Spleen (tissue), 11 donors: ENCODE results near the gene PTPRT. TPM values are rescaled to one million over a fixed set of nuclear protein-coding genes. Genes with fewer than 3 reads are reported as not detected.

Source experiments
- DNase-seq: peaks from one replicate; pipeline ENCODE4 v3.0.0-alpha.2; 2020
- H3K27ac ChIP-seq, 8 donors: fragments of 200-600 bp; sonication (generic) in 7 of 8; 1 replicate in 4 of 8; 2 replicates in 4 of 8; pipeline versions ENCODE4 v1.5.0 to v1.8.0; 2016 to 2021; ENCODE audit warnings: inconsistent platforms in 4 of 8, mild to moderate bottlenecking in 4 of 8, moderate library complexity in 1 of 8
- H3K27me3 ChIP-seq, 7 donors: fragments of 200-600 bp; sonication (generic) in 6 of 7; replicated peaks in 1 of 7; 1 replicate in 4 of 7; 2 replicates in 3 of 7; pipeline versions ENCODE4 v1.5.0 to v1.8.0; 2016 to 2021; ENCODE audit warnings: inconsistent platforms in 3 of 7, mild to moderate bottlenecking in 1 of 7
- H3K36me3 ChIP-seq, 6 donors: fragments of 200-600 bp; sonication (generic) in 5 of 6; 1 replicate in 4 of 6; 2 replicates in 2 of 6; pipeline versions ENCODE4 v1.5.0 to v1.8.0; 2016 to 2021; ENCODE audit warnings: inconsistent platforms in 2 of 6
- H3K4me1 ChIP-seq, 6 donors: fragments of 200-600 bp; sonication (generic) in 5 of 6; 1 replicate in 3 of 6; 2 replicates in 3 of 6; pipeline versions ENCODE4 v1.5.0 to v1.8.0; 2016 to 2021; ENCODE audit warnings: inconsistent platforms in 3 of 6
- H3K4me3 ChIP-seq, 8 donors: fragments of 200-600 bp; sonication (generic) in 7 of 8; 1 replicate in 4 of 8; 2 replicates in 4 of 8; pipeline versions ENCODE4 v1.5.0 to v1.8.0; 2016 to 2021; ENCODE audit warnings: inconsistent platforms in 4 of 8, mild to moderate bottlenecking in 4 of 8, moderate library complexity in 2 of 8
- H3K9me3 ChIP-seq, 8 donors: fragments of 200-600 bp; sonication (generic) in 7 of 8; 1 replicate in 4 of 8; 2 replicates in 4 of 8; pipeline versions ENCODE4 v1.5.0 to v1.8.0; 2016 to 2021; ENCODE audit warnings: inconsistent platforms in 4 of 8
- POLR2A ChIP-seq, 3 donors: fragments of 450-650 bp; IDR thresholded peaks; one replicate each; pipeline ENCODE4 v1.5.1; 2017; ENCODE audit warnings: antibody characterized with exemption in 3 of 3, mild to moderate bottlenecking in 1 of 3
- POLR2AphosphoS5 ChIP-seq, 3 donors: sonication (generic); formaldehyde crosslinking; IDR thresholded peaks; one replicate each; pipeline ENCODE4 v1.5.1; 2017; ENCODE audit warnings: antibody characterized with exemption in 3 of 3
- WGBS, 5 donors: extraction: QIAGEN DNeasy Blood & Tissue Kit in 3 of 5; methylation state at CpG; one replicate each; pipeline versions ENCODE4 v1.1.5 to v1.1.7; 2013 to 2018; 5-methylcytosine and 5-hydroxymethylcytosine counted together
- intact Hi-C: fragments of 100-400 bp; cut with DNase I; formaldehyde crosslinking; loops from one replicate; pipeline ENCODE4 v1.15.0; 2023; ENCODE audit warnings: low total_unique reads
- polyA plus RNA-seq, 3 donors: library from polyadenylated mRNA; stranded (reverse); fragments of 200-250 nt; gene quantifications; one replicate each; pipeline ENCODE4 v1.2.1, GENCODE V29; 2013
- total RNA-seq, 7 donors: library from RNA; depleted of rRNA in 3 of 7; stranded (reverse); fragments of >200 nt in 3 of 7; fragmentation: NEBNext Ultra II Directional in 4 of 7; extraction: Animal tissue kit (Norgen Biotek cat#: 25700) in 4 of 7; gene quantifications; one replicate each; pipeline versions ENCODE4 v1.1.0 to v1.2.1, GENCODE V29; 2016 to 2021
- TF ChIP-seq, protein P1 (sequence below), 11 experiments: fragments of 200-600 bp in 7 of 11; fragments of 450-650 bp in 4 of 11; sonication (generic) in 4 of 11; IDR thresholded peaks in 8 of 11; conservative IDR thresholded peaks in 3 of 11; 1 replicate in 7 of 11; 2 replicates in 4 of 11; pipeline versions ENCODE4 v1.4.0 to v1.8.0; 2016 to 2021; ENCODE audit warnings: antibody characterized with exemption in 11 of 11, inconsistent platforms in 4 of 11, mild to moderate bottlenecking in 1 of 11
- donor health status: healthy with polysubstance abuse.
- donor health status: DM: no; HTN: no; CAD: no; lungs with moderate emphysema.
- donor health status: DM: no; HTN: no; CAD: no.
- donor health status: Bipolar disorder and iron deficiency.
- donor health status: healthy.
- donor health status: DM: no; HTN: no; CAD: no.
- donor health status: DM: yes; HTN: yes; CAD: no.

Gene PTPRT
- total and polyA plus RNA-seq, 10 donors, result 0.02 to 4.7 (median 1.2) TPM

DNA sequence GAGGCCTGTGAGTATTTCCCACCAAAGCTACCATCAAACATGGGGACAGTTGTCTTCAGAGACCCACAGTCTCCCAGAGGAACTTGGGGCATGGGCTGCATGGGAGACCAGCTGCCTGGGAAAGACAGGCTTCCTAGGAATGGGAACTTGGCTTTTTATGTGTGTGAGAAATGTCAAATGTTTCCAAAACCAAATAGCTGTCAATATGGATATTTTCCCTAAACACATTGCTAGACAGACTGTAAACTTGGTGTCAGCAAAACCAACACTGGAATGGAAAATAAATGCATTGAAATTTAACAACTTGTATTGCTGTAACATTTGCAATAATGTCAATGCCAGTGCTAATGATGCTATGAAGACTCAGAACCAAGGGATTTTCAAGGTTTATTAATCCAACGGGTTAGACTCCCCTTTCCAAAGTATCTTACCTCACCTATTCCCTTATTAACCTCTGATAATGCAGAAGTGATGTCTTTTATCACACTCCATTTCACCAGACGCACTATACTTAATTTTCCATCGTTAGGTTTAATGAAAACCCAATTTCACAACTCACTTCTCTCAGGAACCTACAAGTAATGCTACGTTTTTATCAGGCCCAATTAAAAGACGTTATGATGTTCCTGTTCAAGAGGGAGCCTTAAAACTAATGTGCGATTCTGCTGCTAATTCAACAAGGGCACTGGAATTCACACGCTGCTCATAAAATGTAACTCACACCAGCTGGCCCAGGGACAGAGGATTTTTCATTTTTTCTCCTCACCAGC, 1025.4 kb downstream of the PTPRT start:
- TF ChIP-seq, protein P1, sequence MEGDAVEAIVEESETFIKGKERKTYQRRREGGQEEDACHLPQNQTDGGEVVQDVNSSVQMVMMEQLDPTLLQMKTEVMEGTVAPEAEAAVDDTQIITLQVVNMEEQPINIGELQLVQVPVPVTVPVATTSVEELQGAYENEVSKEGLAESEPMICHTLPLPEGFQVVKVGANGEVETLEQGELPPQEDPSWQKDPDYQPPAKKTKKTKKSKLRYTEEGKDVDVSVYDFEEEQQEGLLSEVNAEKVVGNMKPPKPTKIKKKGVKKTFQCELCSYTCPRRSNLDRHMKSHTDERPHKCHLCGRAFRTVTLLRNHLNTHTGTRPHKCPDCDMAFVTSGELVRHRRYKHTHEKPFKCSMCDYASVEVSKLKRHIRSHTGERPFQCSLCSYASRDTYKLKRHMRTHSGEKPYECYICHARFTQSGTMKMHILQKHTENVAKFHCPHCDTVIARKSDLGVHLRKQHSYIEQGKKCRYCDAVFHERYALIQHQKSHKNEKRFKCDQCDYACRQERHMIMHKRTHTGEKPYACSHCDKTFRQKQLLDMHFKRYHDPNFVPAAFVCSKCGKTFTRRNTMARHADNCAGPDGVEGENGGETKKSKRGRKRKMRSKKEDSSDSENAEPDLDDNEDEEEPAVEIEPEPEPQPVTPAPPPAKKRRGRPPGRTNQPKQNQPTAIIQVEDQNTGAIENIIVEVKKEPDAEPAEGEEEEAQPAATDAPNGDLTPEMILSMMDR (IDR thresholded peaks at IDR 0.05 in 8 of 11, conservative IDR thresholded peaks at IDR 0.05 in 3 of 11), result no peak
- TF ChIP-seq POLR2AphosphoS5 (IDR thresholded peaks at IDR 0.05) (no peak), POLR2A (IDR thresholded peaks at IDR 0.05) (no peak)
- intact Hi-C loops, result no loop called here
- H3K9me3 ChIP-seq, result no peaks in the 10 kb centered on the region
- no peak for DNase-seq
- H3K36me3 ChIP-seq, result no peaks in the 10 kb centered on the region
- H3K27ac ChIP-seq, result no peak overlapping the region
- WGBS, 5 donors, result 68 to 79% (median 71%) methylated on average over 7 of the region's 7 CpGs
- no peaks in the 10 kb centered on the region for H3K27me3 ChIP-seq
- no peaks in the 10 kb centered on the region for H3K4me1 ChIP-seq
- no peak overlapping the region for H3K4me3 ChIP-seq

DNA sequence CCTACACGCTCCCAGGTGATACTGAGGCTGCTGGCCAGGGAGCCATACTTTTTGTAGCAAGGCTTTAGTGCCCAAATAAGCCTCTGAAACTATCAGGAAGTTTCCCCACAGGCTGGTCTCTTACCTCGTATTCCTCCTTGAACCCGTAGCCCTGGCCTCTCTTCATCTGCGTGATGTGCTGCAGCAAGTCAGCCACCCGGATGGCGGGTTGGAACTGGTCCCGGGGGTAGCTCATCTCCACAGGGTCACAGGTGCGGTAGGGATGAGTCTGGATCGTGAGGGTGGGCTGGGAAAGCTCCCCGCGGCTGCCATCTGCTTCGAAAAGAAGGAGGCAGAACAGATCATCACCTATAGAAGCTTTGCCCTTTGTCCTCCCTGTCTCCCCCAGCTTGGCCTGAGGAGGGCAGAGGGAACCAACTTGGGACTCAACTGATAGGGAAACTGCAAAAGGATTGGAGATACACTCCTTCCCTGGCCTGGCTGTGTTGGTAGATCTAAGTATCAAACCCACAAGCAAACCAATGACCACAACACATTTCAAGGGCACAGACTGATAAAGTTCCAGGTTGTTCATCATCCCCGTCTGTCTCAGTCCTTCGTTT, 1028.4 kb downstream of the PTPRT start:
- intact Hi-C loops, result no loop called here
- Histone ChIP-seq H3K27ac (no peak overlapping the region), H3K36me3 (no peaks in the 10 kb centered on the region), H3K27me3 (no peaks in the 10 kb centered on the region), H3K4me3 (no peak overlapping the region), H3K4me1 (no peaks in the 10 kb centered on the region), H3K9me3 (no peaks in the 10 kb centered on the region)
- no peak for TF ChIP-seq POLR2A (IDR thresholded peaks at IDR 0.05)
- TF ChIP-seq, protein P1 (IDR thresholded peaks at IDR 0.05 in 8 of 11, conservative IDR thresholded peaks at IDR 0.05 in 3 of 11), result no peak
- TF ChIP-seq POLR2AphosphoS5 (IDR thresholded peaks at IDR 0.05), result no peak
- no peak for DNase-seq
- 75 to 87% (median 81%) methylated on average over 14 of the region's 14 CpGs for WGBS, 5 donors

DNA sequence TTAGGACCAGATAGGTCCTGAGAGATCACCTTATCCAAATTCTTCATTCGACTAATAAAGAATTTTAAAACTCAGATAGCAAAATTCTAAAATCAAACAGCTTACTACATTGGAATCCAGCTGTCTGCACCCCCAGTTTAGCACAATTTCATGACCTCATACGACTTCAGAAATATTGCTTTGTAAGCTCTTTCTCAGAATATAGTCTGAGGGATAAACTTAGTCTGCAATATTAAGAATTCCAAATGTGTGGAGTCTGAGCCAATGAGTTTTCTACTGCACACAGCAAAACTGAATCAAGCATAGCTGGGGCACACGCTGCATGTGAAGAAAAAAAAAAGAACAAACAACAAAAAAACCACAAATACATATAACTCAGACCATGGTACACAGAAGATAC, 1029.9 kb downstream of the PTPRT start:
- Histone ChIP-seq H3K4me1 (no peaks in the 10 kb centered on the region), H3K4me3 (no peak overlapping the region), H3K9me3 (no peaks in the 10 kb centered on the region), H3K27me3 (no peaks in the 10 kb centered on the region), H3K27ac (no peak overlapping the region), H3K36me3 (no peaks in the 10 kb centered on the region)
- no peak for TF ChIP-seq POLR2A (IDR thresholded peaks at IDR 0.05)
- TF ChIP-seq, protein P1 (IDR thresholded peaks at IDR 0.05 in 8 of 11, conservative IDR thresholded peaks at IDR 0.05 in 3 of 11), result no peak
- TF ChIP-seq POLR2AphosphoS5 (IDR thresholded peaks at IDR 0.05), result no peak
- DNase-seq, result no peak
- WGBS, 5 donors, result 54 to 63% (median 57%) methylated on average over 3 of the region's 3 CpGs
- intact Hi-C loops, result no loop called here

DNA sequence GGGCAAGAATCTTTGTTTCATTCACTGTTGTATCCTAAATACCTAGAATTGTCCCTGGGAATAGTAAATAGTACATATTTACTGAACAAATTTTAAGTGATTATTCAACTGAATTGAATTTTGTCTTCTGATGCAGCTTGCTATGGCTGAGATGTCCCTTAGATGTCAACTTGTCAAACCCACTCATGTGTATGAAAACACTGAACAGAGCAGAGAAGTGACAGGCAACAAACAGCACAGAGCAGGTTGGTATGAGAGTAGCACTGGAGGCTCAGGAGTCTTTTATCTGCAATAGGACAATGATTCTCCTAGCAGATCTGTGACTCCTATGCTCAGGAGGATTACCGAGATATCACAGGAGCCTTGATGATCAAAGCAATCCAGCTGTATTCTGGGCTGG, 1031.4 kb downstream of the PTPRT start:
- no peaks in the 10 kb centered on the region for H3K9me3 ChIP-seq
- WGBS, 5 donors, result 64 to 88% (median 74%) methylated on average over 1 of the region's 1 CpG
- TF ChIP-seq, protein P1 (IDR thresholded peaks at IDR 0.05 in 8 of 11, conservative IDR thresholded peaks at IDR 0.05 in 3 of 11), result no peak
- TF ChIP-seq POLR2AphosphoS5 (IDR thresholded peaks at IDR 0.05) (no peak), POLR2A (IDR thresholded peaks at IDR 0.05) (no peak)
- no peak overlapping the region for H3K27ac ChIP-seq
- no peaks in the 10 kb centered on the region for H3K4me1 ChIP-seq
- no peak for DNase-seq
- no peak overlapping the region for H3K4me3 ChIP-seq
- intact Hi-C loops, result no loop called here
- H3K36me3 ChIP-seq, result no peaks in the 10 kb centered on the region
- H3K27me3 ChIP-seq, result no peaks in the 10 kb centered on the region
